NCI-H526 (cell line): ENCODE results near the gene ZBED4.

ENCODE experiments used
- DNase-seq, 2 experiments: peaks; one replicate each; lab custom pipeline; 2025; lab: John Stamatoyannopoulos, UW

The ZBED4 gene

DNA sequence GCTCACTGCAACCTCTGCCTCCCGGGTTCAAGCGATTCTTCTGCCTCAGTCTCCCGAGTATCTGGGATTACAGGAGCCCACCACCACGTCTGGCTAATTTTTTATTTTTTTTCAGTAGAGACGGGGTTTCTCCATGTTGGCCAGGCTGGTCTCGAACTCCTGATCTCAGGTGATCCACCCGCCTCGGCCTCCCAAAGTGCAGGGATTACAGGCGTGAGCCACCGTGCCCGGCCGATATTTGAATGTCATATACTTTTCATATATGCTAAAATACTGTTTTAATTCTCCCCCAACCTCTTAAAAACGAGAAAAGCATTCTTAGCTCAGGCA lies 1.1 kb upstream of the ZBED4 start:
- DNase-seq: peak in 1 of 2 experiments; percentile 55

DNA sequence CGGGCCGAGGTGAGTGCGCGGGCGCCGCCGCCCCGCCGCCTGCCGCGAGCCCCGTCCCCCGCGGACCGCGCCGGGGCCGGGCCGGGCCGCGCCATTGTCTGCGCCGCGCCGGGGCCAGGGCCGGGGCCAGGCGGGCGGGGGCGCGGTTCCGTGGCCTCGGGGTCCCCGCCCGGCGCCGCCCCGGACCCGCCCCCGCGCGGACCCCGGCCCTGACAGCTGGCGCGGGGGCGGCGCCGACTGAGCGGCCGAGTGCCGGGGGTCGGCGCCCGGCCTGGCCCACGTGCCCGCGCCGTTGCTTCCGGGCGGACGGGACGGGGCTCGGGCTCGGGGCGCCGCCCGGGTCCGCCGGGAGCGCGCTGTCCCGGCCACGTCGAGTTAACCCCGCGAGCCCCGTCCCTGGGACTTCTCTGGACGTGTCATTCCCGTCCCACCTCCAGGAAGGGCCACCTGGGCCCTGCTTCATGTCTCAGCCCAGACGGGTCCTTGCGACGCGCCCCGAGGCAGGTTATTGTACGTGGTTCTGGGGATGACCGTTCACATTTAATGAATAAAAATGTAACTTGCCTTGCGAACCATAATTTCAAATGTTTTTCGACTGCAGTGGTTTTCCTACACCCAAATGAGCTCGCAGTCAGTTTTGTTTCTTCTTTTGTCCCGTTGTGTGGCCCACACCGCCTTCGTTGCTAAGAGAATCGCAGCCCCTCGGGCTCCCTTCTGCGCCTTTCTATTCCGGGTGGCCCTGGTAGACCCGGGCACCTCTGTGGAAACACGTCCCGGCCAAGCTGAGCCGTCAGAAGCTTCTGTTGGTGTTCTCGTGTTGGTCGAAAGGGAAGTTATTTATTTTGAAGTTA lies 562 bp downstream of the ZBED4 start:
- DNase-seq: peak in 1 of 2 experiments; percentile 32

DNA sequence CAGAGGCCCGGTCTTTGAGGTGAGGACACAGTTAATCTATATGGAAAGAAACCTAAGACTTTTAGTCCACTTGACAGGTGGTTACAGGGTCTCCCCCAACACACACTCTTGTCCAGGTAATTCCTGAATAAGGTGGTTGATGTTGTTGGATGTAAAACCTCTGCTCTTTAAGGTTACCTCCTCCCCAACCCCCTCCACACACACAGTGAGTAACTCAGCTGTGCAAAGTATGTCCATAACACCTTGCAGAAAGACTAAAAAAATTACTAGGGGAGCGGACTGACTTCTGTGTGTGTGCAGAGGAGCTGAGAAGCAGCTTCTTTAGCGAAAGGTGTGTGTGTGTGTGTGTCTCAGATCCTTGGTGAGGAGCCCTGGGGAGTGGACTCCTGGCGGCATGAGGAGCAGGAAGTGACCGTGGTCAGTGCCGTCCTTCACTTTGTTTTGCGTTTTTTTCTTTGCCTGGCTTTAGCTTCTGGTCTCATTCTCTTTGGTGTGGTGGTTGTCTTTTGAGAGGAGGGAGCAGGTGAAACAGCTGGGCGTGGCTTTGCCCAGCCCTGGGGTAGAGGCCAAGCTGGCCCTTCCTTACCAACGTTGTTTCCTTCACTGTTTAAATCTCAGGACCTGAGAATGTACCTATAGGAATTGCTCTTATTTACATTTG lies 1.7 kb downstream of the ZBED4 start:
- DNase-seq: no peak

DNA sequence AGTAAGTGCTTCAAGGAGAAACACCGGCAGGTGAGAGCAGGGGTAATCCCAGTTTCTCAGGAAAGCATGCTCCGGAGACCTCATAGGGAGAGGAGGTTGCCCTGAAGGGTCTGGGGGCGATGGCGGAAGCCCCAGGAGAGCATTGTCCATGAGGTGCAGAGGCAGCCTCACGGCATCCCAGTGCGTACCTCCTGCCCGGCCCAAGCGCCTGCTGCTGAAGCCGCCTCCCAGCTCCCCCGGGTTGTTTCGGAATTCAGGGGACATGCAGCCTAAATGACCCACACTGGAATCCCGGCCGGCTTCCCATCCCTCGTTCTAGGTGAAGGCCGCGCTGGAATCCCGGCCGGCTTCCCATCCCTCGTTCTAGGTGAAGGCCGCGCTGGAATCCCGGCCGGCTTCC lies 2.7 kb downstream of the ZBED4 start:
- DNase-seq: no peak

DNA sequence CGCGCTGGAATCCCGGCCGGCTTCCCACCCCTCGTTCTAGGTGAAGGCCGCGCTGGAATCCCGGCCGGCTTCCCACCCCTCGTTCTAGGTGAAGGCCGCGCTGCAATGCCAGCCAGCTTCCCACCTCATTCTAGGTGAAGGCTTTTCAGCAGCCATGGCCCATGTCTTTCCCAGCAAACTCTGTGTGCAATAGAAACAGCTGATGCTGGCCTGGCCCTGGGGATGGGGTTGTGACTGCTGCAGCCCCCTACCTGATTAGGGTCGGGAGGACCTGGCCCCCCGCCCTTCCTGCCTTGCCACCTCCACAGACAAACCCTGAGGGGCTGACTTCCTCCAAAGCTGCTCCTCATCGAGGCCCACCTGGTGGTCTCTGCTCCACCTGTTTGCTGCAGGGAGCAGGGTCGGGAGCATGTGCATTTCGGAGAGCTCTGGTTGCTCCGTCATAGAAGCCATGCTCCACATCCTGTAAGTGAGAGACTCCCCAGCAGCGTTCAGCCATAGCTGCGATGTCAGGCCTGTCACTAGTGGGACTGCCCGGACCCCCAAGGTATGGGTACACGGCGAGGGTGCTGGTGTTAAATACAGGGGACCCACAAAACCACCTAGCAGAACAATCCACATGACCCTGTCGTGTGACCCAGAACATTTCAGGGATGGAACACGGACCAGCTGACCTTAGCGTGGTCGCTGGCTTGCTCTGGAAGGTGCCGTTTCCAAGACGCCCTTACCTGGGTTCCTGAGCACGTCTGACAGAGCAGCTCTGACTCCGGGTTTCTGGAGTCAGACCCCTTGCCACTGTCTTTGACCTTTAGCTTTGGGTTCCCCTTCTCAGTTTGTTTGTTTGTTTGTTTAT lies 3.3 kb downstream of the ZBED4 start:
- DNase-seq: no peak

DNA sequence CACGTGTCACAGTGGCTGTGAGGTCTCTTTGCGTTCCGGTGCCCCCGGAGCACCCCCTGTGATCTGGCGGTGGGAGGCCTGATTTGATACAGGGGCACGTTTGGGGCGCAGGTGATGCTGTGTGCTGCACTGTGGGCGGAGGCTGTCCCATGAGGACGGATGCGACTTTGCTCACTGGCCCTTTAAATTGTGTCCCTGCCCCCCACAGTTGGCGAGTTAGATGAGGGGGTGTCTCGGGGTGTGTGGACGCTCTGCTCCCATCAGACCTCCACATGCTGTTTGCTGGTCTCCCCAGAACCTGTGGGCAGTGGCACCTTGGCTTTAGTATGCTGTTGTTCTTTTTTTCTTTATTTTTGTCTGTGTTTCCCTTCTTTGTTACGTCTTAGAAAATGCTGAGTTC lies 5.2 kb downstream of the ZBED4 start:
- DNase-seq: no peak

DNA sequence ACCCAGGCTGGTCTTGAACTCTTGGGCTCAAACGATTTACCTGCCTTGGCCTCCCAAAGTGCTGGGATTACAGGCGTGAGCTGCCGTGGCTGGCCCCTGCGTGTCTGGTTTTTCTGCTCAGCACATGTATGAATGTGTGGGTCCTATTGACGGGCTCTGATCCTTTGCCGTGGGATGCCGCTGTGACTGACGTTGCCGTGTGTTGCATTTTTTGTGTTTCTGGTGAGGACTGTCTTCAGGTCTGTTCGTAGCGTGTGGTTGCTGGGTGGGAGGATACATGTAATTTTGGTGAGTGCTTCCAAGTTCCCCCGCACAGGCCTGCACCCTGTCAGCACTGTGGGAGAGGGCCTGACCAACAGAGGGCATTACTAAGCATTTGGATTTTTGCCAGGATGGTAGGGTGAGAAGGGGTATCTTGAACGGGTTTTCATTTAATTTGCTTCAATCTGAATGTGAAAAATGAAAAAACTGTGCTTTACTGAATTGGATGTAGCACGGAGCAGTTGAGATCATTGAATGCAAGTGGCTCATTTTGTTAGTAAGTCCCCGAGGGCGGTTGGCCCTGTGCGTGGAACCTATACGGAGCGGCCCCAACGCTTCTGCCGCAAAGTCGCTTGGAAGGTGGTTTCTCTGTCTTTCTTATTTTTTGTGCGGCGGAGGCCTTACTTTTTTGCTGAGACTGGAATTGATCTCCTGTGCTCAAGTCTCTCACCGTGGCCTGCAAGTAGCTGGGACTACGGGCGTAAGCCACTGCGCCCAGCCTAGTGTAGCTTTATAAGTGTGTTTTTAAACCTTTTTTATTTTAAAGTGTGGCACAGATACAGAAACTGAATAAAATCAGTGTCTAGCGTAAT lies 8.2 kb downstream of the ZBED4 start:
- DNase-seq: no peak

DNA sequence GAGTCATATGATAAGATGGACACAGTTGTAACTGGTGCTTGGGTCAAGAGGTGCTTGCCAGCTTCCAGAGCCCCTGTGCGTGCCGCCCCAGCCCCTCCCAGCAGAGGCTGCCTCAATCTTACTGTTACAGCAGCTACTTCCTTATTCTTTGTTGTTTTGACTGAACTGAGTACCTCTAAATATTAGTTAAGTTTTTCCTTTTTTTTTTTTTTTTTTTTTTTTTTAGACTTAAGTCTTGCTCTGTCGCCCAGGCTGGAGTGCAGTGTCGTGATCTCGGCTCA lies 8.8 kb downstream of the ZBED4 start:
- no peak for DNase-seq

DNA sequence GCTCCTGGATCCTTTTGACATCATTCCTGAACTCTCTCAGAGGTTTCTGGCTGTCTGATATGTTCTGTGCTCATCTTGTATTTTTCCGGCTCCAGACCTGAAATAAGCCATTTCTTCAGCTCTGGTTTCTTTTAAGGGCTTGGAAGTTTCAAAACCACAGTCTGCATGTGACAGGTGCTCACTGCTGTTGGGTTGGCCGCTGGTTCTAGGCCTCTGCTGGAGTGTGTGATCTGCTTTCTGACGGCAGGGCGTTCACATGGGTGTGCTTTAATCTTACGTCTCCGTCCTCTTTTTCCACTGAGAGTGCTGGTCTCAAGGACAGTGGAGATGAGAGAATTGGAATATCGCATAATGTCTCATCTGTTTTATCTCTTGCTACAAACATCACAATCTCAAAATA lies 10.3 kb downstream of the ZBED4 start:
- DNase-seq: no peak

DNA sequence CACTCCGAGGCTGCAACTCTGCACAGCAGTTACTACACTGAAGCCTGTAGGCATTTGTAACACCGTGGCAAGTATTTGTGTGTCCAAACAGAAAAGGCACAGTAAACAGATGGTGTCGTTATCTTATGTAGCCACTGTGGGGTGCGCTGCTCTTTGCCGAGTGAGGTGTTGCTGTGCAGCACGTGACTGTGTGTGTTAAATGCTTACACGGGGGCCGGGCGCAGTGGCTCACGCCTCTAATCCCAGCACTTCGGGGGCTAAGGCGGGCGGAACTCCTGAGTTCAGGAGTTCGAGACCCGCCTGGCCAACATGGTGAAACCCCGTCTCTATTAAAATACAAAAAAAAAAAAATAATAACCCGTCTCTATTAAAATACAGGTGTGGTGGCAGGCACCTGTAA lies 11.5 kb downstream of the ZBED4 start:
- no peak for DNase-seq

DNA sequence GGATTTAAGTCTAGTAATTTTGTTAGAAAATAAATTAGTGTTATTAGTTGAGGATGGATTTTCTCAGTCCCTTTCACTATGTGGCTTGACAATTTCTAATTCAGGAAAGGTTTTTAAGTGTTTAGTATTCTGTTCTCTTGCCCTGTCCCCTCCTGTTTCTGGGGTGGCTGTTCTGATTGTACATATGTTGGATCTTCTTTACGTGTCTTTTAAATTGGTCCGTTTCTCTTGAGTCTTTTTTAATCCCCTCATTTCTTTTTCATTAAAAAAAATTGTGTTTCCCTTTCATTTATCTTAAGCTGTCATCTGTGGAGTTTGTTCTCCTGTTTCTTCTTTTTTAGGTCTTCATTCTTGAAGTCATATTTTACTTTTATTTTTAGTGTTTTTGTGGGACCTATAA lies 12.5 kb downstream of the ZBED4 start:
- no peak for DNase-seq

DNA sequence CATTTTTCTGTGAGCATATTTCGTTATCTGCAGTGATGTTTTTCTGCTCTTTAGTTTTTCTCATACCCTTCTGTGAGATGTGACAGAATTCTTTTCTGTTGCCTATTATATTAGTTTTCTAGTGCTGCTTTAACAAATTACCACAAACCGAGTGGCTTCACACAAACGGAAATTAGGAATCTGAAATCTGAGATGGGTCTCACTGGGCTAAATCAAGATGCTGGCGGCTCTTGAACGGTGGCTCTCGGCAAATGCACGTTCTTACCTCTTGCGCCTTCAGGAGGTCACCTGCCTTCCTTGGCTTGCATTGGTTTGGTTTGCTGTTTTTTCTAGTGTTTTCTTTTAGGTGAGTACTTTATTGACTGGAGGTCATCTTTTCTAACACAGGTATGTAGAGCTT lies 13.0 kb downstream of the ZBED4 start:
- no peak for DNase-seq

DNA sequence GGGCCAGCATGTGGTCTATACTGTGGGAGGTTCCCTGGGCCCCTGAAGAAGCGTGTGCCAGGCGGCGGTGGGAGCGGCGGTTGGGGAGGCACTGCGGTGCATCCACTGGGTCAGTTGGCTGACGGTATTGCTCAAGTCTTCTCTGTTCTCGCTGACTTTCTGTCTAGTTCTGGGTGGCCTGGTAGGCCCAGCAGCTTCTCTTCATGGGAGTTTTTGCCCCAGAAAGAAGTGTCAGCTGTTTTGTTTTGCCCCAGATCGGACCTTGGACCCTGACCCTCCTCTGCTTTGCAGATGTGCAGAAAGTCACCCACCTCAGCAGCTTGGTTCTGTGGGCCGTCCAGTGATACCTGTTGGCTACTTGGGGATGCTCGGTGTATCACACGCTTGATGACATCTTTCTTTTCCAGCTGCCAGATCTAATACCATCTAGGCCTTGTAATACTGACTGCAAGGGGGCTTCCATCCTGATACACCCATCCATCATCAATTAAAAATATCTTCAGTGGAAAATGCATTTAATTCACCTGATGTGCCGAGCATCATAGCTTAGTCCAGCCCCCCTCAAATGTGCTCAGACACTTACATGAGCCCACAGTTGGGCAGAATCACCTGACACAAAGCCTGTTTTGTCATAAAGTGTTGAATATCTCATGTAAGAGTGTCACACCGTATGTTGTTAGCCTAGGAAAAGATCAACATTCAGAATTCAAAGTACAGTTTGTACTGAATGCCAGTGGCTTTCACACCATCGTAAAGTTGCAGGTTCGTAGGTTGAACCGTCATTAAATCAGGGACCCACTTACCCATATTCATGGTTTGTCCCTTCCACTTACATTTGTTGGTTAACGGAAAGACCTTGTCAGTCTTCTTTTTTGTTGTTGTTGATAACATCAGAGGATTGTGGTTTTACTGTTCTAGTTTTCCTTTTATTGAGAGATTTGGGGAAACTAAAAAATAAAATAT lies 13.9 kb downstream of the ZBED4 start:
- DNase-seq: no peak

DNA sequence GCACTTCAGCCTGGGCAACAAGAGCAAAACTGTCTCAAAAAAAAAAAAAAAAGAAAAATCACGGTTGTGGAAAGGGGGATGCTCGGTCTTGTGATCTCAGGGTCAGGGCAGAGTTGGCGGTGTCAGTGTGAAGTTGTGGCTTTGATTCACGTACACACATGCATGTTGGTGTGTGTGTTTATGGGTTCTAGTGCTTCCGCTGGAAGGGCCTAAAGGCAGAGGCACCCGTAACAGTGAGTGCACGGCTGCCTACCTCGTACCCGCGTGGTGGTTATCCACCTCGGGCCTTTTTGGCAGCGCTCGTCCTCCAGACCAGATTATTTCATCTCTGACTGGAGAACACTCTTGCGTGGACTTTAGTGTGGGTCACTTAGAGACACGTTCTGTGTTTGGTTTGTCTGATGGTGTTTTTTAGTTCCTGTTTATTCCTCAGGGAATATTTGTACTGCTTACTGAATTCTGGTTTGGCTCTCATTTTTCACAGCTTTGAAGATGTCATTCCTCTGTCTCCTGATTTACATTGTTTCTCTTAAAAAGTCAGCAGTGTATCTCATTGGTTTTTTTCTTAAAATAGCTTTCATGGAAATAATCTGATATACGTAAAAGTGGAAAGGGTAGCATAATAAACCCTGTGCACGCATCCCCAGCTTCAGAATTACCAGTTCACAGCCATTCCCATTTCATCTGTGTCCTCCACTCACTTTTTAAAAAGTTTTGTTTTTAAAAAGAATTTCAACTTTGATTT lies 15.6 kb downstream of the ZBED4 start:
- DNase-seq: no peak

DNA sequence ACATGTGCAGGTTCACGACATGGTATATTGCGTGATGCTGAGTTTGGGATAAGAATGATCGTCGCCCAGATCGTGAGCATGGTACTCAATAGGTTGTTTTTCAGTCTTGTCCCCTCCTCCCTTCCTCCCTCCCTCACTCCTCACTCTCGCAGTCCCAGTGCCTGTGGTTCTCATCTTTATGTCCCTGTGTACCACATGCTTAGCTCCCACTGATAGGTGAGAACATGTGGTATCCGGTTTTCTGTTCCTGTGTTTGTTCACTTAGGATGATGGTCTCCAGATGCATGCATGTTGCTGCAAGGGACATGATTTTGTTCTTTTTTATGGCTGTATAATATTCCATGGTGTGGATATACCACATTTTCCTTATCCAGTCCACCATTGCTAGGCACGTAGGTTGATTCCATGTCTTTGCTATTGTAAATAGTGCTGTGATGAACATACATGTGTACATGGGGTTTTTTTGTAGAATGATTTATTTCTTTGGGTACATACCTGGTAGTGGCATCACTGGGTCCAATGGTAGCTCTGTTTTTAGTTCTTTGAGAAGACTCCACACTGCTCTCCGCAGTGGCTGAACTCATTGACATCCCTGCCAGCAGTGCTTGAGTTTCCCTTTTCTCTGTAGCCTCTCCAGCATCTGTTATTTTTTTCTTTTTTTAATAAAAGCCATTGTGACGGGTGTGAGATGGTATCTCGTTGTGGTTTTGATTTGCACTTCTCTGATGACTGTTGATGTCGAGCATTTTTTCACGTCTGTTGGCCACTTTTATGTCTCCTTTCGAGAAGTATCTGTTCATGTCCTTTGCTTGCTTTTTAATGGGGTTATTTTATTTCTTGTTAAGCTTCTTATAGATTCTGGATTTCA lies 16.4 kb downstream of the ZBED4 start:
- DNase-seq: no peak

DNA sequence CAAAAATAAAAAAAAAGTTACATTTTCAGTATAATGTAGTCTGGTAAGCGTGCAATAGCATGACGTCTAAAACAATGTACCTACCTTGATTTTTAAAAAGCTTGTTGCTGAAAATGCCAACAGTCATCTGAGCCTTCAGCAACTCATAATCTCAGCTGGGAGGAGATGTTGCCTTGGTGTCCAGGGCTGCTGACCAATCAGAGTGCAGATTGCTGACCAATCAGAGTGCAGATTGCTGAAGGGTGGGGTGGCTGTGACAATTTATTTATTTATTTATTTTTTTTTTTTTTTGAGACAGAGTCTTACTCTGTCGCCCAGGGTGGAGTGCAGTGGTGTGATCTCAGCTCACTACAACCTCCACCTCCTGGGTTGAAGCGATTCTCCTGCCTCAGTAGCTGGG lies 17.8 kb downstream of the ZBED4 start:
- DNase-seq: no peak

DNA sequence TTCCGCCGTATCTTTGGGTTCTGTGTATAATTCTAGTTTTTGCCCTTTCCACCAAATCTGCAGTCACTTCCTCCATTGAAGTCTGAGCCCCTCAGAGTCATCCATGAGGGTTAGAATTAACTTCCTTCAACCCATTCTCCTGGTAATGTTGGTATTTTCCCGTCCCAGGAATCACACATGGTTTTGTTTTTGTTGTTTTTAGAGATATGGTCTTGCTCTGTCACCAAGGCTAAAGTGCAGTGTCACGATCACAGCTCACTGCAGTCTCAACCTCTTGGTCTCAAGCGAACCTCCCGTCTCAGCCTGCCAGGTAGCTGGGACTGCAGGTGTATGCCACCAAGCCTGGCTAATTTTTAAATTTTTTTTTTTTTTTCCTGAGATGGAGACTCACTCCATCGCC lies 18.7 kb downstream of the ZBED4 start:
- DNase-seq: no peak

DNA sequence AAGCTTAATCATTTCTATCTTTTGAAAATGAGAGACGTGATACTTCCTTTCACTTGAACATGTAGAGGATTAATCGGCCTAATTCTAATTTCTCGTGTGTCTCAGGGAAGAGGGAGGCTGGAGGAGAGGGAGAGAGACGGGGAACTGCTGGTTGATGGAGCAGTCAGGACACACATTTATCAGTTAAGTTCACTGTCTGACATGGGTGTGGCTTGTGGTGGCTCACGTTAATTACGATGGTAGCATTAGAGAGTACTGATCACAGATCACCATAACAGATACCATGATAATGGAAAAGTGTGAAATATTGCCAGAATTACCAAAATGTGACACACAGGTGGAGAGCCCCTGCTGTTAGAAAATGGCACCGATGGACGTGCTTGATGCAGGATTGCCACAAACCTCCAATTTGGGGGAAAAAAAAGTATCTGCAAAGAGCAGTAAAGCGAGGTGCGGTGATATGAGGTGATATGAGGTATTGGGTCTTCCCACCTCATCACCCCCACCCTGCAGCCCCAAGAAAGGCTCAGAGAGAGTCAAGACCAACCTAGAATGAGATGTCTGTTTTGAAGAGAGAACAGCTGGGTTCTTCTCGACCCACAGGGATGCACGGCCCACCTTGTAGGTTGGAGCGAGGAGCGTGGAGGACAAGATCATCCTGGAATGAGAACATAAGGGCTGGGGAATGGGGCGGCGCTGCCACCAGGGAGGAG lies 19.7 kb downstream of the ZBED4 start:
- no peak for DNase-seq

DNA sequence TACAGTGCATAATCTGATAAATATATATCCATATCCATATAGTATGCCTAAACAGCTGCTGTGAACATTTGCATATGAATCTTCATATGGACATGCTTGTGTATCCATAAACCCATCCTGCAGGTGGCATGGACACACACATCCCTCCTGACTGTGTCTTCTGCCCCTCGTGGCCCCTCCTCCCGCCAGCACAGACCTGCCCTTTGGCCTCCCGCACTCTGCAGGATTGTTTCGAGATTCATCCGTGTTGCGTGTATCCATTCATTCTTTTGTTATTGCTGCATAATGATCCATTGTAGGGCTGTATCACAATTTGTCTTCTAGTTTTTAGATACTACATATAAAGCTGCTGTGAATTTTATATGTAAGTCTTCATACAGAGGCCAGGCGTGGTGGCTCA lies 24.0 kb downstream of the ZBED4 start:
- DNase-seq: no peak
